GM18873 (cell line): ENCODE measurements around the gene HYAL4.
"Not testable (repeated sequence)": the region's sequence is repeated elsewhere in the genome, so short reads cannot be mapped to it uniquely, and the experiment has no call there.

ENCODE experiments used
- ATAC-seq: cut with Tn5 transposase; IDR thresholded peaks from one replicate; pipeline ENCODE4 v1.9.1; 2021; ENCODE audit warnings: mild to moderate bottlenecking, moderate library complexity, moderate number of reproducible peaks; ENCODE audit not compliant: unreplicated experiment, low FRiP score

The HYAL4 gene

DNA sequence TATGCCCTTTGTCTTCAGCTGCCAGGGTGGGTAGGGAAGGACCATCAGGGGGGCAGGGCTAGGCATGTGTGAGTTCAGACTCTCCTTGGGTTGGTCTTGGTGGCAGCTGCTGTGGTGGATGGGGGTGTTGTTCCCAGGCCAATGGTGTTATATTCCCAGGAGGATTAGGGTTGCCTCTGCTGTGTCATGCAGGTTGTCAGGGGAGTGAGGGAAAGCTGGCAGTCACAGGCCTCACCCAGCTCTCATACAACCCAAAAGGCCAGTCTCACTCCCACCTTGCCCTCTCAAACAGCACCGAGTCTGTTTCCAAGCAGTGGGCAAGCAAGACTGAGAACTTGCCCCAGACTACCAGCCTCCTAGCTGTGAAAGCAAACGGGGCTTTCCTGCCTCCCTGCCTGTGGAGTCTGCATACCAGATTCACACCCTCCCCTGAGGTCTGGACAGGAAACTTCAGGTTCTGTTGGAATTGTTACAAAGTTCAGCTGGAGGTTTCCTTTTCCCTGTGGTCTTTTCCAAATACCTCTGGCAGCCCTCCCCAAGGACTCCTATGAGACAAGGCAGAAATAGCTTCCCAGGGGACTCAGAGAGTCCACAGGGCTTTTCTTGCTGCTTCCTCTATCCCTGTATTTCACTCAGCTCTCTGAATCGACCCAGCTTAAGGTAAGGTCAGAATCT lies 1.4 kb downstream of the HYAL4 start:
- ATAC-seq = no peak

DNA sequence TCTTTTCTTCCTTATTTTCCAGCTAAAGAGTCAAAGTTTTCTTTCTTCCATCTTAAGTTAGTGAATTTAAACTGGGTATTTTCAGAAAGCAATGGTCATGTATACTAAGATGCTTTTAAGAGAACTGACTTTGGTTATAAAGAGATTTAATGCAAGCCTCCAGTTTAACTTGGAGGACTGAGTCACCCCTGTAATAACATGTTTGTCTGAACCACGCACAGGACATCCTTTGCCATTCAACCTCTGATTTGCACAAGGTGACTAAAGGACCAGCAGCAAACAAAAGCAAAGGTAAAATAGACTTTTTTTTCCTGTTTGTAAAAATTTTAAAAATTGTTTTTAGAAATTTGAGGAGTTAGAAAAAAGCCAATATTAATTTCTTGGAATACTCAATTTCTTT lies 2.9 kb downstream of the HYAL4 start:
- no peak for ATAC-seq

DNA sequence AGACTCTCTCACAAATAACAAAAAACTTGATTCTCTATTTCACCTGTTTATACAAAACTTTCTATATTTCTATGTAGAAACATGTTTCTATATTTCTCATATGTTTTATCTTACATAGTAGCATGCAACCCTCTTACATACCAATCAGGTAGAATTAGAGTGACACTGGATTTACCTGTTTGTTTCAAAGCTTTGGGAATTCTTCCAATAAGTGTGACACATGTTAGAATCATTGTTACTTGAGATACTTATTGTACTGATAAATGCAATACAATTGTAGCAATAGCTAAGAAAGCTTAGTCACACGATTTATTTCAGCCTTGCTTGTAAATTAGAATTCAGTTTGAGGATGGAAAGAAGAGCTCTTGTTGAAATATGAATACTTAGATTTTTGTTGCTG lies 4.9 kb downstream of the HYAL4 start:
- no peak for ATAC-seq

- not testable (repeated sequence) for ATAC-seq
These were observed 6.4 kb downstream of the HYAL4 start for GRCh38 chr7:123851404-123851803.

GRCh38 chr7:123854291-123854690 lies 9.3 kb downstream of the HYAL4 start:
- ATAC-seq = not testable (repeated sequence)

- ATAC-seq = not testable (repeated sequence)
These were observed 11.5 kb downstream of the HYAL4 start for GRCh38 chr7:123856428-123856827.

DNA sequence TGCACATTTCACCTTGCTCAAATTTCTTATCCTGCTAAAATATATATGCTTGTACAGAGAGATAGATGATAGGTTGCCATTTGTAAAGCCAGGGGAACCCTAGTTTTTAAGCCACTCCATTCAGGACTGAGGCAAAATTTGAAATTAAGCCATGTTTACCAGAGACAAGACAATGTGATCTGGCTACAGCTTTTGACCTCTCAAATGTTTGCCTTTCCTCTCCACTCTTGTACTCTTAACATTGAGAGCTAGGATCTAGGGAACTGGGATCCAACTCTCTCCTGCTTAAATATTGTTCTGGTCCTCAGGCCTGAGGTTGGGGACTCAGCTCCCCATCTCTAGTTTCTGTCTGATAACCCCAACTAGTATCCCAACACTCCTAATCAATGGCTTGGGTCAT lies 15.9 kb downstream of the HYAL4 start:
- no peak for ATAC-seq

- no peak for ATAC-seq
These were observed 17.8 kb downstream of the HYAL4 start for GRCh38 chr7:123862775-123863174.

GRCh38 chr7:123863461-123863860 lies 18.5 kb downstream of the HYAL4 start:
- ATAC-seq = no peak

DNA sequence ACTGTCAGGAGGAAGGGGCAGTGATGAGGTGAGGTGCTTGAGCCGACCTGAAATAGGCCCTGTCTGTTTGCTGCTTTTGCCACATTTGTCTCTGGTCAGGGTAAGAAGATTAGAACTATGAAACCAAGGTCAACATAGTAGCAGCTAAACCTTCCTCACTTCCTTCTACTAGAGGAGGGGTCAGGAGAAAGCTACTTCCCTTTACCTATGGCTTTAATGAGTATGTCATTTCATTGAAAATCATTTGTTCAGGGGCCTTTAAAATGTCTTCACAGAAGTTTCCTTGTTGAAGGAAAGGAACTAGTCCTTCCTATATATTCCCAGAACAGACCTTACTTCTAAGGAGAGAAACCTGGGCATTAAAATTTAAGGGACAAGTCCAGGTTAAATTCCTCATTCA lies 19.0 kb downstream of the HYAL4 start:
- ATAC-seq = no peak

- no peak for ATAC-seq
These were observed 19.5 kb downstream of the HYAL4 start for GRCh38 chr7:123864436-123864835.

- ATAC-seq = no peak
These were observed 20.0 kb downstream of the HYAL4 start for GRCh38 chr7:123864966-123865365.

DNA sequence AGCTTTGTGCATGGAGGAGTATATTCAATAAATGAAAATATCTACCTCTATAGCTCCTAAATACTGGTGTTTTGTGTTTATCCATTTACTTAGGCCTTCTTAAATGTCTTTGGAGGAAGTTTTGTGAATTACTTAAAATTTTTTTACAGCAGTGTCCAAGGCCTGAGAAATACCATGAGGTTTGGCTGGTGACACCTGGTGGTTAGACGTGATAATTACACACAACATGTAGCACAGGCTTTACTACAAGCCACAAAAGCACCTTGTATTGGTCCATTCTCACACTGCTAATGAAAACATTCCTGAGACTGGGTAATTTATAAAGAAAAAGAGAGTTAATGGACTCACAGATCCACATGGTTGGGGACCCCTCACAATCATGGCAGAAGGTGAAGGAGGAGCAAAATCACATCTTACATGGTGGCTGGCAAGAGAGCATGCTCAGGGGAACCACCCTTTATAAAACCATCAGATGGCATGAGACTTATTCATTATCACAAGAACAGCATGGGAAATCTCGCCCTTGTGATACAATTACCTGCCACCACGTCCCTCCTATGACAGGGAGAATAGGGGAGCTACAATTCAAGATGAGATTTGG lies 20.6 kb downstream of the HYAL4 start:
- ATAC-seq = peak; percentile 87

GRCh38 chr7:123867225-123867624 lies 22.3 kb downstream of the HYAL4 start:
- ATAC-seq = no peak

DNA sequence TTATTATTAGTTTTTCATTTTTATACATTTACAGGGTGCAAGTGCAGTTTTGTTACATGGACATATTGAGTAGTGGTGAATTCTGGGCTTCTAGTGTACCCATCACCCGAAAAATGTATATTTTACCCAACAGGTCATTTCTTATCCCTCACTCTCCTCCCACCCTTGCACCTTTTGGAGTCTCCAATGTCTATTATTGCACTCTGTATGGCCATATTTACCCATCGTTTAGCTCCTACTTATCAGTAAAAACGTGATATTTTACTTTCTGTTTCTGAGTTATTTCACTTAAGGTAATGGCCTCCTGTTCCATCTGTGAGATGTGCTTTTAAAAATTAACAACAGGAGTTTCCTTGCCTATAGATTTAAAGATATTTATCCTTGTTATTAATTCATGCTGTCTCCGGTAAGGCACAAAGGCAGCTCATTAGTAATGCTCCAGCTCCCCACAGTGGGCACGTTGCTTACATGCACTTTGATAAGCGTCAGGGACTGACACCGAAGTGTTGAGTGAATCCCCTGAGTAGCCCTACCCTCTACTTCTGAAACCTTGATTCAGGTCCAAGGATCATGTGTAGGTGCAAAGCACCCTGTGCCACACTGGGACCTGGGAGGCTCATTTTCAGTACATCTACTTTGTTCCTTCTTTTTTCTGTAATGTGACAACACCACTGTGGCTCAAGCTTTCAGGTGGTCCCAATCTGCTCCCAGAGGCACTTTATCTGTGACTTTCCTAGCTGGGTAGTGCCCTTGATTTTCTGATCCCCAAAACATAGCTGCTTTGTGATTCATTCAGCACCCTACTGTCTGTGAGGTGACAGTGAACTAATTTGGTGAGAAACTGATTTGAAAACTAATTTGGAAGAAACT lies 27.3 kb downstream of the HYAL4 start:
- ATAC-seq = peak; percentile 91

DNA sequence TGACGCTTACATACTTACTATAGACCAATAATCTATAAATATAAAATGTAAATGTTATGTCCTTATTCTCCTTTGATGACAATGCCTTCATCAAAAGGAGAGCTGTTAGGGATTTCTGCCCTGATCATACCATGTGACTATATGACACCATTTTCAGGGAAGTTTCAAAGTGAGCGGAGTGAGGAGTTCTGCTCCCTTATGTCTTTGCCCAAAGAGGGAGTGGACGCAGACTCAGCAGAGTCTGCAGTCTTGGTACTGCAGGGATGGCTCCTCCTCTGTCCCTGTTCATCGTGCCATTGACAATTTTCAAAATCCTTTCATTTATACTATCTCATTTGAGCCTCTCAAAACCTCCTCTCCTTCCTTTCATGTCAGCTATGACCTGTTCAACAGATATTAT lies 27.9 kb downstream of the HYAL4 start:
- ATAC-seq = no peak

GRCh38 chr7:123876557-123877256 lies 31.7 kb downstream of the HYAL4 start:
- ATAC-seq = no peak

DNA sequence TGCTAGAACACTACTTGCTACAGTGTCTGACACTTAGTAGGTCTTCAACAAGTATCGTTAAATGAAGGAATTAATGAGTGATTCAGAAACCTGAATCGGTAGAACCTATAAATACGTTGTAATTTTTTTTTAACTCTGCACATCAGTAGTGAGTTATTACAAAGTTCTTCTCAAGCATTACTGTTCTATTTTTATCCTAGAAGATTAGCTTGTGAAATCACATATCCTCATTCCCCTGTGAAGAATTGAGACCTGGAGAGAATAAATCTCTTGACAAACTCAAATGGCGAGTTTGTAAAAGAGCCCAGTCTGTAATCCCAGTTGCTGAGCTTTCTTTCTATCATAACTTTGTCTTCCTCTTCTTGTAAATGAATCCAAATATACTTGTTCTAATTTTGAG lies 34.7 kb downstream of the HYAL4 start:
- no peak for ATAC-seq

DNA sequence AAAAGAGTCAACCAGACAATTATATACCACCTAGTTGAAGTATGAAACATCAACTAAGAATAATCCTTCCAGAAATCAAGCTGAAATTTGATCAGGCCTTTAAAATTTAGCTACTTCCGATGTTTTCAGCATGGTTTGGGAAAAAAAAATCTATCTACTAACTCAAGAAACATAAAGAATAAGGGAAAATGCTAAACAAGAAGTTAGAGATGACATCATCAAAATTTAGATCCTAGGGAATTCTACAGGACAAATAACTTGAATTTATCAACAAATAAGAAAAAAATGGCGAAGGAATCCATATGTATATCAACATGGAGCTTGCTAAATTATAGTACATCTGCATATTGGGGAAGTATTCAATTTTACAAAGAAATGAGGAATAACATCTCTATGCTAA lies 36.3 kb downstream of the HYAL4 start:
- no peak for ATAC-seq

- no peak for ATAC-seq
These were observed 38.2 kb downstream of the HYAL4 start for GRCh38 chr7:123883154-123883553.

DNA sequence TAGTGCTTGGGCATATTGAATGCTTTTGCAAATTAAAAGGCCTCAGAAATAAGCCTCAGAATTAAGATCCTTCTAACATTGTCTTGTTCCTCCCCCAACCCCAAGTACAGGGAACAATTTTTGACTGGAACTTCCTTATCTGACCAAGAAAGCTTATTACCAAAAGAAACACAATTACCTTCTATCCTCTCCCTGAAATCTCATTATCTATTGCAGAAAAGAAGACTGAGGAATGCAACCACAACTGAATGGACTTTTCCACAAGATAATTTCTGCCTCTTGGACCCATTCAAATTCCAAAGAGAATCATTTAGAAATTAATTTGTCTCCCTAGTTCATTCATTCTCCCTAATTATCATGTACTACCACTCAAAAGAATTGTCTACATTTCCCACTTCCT lies 43.2 kb downstream of the HYAL4 start:
- no peak for ATAC-seq
